Activated T-helper 2 cell treated with anti-CD3 and anti-CD28 coated beads, Interferon-gamma antibody, Interleukin-2, Interleukin-4, amounts not matched to agents 10 μg/mL and 5 μg/mL and 100 μg/mL, durations not matched to agents 14 hours and 24 hours and 36 hours (primary cell): ENCODE data around the gene KIF22. TPM values are rescaled to one million over a fixed set of nuclear protein-coding genes. Genes with fewer than 3 reads are reported as not detected.

Experiments used
- DNase-seq: peaks from one replicate; pipeline ENCODE4 v3.0.0; 2021; ENCODE audit warnings: low spot score
- H3K27ac Mint-ChIP-seq: one replicate; pipeline ENCODE4 v1.8.0; 2021; ENCODE audit warnings: mixed read lengths
- H3K27me3 Mint-ChIP-seq: one replicate; pipeline ENCODE4 v1.8.0; 2021; ENCODE audit warnings: low read depth, mixed read lengths
- H3K36me3 Mint-ChIP-seq: one replicate; pipeline ENCODE4 v1.8.0; 2021; ENCODE audit warnings: low read depth, mixed read lengths
- H3K4me1 Mint-ChIP-seq: one replicate; pipeline ENCODE4 v1.8.0; 2021; ENCODE audit warnings: low read depth, mixed read lengths
- H3K4me3 Mint-ChIP-seq: one replicate; pipeline ENCODE4 v1.8.0; 2021; ENCODE audit warnings: low read depth, mild to moderate bottlenecking, moderate library complexity, mixed read lengths
- H3K9me3 Mint-ChIP-seq: one replicate; pipeline ENCODE4 v1.8.0; 2021; ENCODE audit warnings: mixed read lengths
- intact Hi-C: fragments of 100-400 bp; cut with micrococcal nuclease; formaldehyde crosslinking; loops from one replicate; pipeline ENCODE4 v1.15.1; 2023
- total RNA-seq: library from RNA; stranded (reverse); gene quantifications from 2 replicates; pipeline ENCODE4 v1.2.3, GENCODE V29; 2022

KIF22 gene
- total RNA-seq, 1 donor from 2014 or later = 136 TPM

DNA sequence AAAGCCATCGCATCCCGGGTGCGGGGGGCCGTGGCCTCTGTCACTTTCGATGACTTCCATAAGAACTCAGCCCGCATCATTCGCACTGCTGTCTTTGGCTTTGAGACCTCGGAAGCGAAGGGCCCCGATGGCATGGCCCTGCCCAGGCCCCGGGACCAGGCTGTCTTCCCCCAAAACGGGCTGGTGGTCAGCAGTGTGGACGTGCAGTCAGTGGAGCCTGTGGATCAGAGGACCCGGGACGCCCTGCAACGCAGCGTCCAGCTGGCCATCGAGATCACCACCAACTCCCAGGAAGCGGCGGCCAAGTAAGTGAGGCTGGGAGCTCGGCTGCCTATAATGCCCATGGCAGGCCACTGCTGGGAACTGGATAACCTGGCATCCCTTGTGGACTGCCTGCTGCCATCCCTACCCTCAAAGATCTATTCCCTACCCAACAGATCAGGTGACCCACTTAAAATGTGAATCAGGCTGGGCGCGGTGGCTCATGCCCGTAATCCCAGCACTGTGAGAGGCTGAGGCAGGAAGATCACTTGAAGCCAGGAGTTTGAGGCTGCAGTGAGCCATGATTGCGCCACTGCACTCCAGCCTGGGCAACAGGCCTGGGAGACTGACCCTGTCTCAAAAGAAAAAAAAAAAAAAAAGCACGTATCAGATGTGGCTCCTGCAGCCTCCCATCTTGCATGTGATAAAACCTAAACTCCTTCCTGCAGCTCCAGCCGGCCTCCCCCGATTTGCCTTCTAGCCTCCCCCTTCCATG is 54.2 kb downstream of the KIF22 start:
- Mint-ChIP-seq H3K4me1 (peaks cover 5% of the 10 kb centered on the region), H3K4me3 (no peak overlapping the region), H3K9me3 (no peaks in the 10 kb centered on the region), H3K27me3 (no peaks in the 10 kb centered on the region), H3K27ac (no peak overlapping the region), H3K36me3 (peaks cover 54% of the 10 kb centered on the region)
- intact Hi-C loops = no loop called here
- no peak for DNase-seq

DNA sequence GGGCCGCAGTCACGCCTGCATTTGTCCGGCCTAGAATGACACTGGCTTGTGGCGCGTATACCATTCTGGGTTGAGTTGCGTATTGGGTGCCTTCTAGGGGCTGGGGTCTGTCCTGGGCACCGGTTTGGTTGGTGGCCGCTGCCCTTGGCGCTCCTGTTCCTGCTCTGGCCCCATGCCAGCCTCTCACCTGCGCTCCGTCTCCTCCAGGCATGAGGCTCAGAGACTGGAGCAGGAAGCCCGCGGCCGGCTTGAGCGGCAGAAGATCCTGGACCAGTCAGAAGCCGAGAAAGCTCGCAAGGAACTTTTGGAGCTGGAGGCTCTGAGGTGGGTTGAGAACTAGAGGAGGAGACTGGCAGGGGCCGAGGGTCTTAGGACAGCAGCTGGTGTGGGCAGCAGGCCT is 55.1 kb downstream of the KIF22 start:
- Mint-ChIP-seq H3K27me3 (no peaks in the 10 kb centered on the region), H3K36me3 (peaks cover 54% of the 10 kb centered on the region), H3K4me3 (no peak overlapping the region), H3K27ac (no peak overlapping the region), H3K9me3 (no peaks in the 10 kb centered on the region), H3K4me1 (peaks cover 5% of the 10 kb centered on the region)
- no peak for DNase-seq
- intact Hi-C loops = no loop called here

GRCh38 chr16:29848420-29849297 is 58.1 kb downstream of the KIF22 start:
- peaks cover 5% of the 10 kb centered on the region for H3K4me1 Mint-ChIP-seq
- DNase-seq = peak; percentile 68
- intact Hi-C loops = no loop called here
- H3K27ac Mint-ChIP-seq = no peak overlapping the region
- H3K27me3 Mint-ChIP-seq = no peaks in the 10 kb centered on the region
- no peak overlapping the region for H3K4me3 Mint-ChIP-seq
- no peaks in the 10 kb centered on the region for H3K9me3 Mint-ChIP-seq
- peaks cover 41% of the 10 kb centered on the region for H3K36me3 Mint-ChIP-seq

- Mint-ChIP-seq H3K4me3 (no peak overlapping the region), H3K27ac (no peak overlapping the region), H3K4me1 (peaks cover 5% of the 10 kb centered on the region), H3K27me3 (no peaks in the 10 kb centered on the region), H3K36me3 (peaks cover 37% of the 10 kb centered on the region), H3K9me3 (no peaks in the 10 kb centered on the region)
- intact Hi-C loops = no loop called here
- no peak for DNase-seq
Measured at GRCh38 chr16:29849505-29849904, 59.0 kb downstream of the KIF22 start.

GRCh38 chr16:29850998-29851397 is 60.4 kb downstream of the KIF22 start:
- no peak overlapping the region for H3K27ac Mint-ChIP-seq
- H3K9me3 Mint-ChIP-seq = no peaks in the 10 kb centered on the region
- peaks cover 24% of the 10 kb centered on the region for H3K36me3 Mint-ChIP-seq
- H3K4me1 Mint-ChIP-seq = peaks cover 5% of the 10 kb centered on the region
- intact Hi-C loops = no loop called here
- no peak overlapping the region for H3K4me3 Mint-ChIP-seq
- H3K27me3 Mint-ChIP-seq = no peaks in the 10 kb centered on the region
- DNase-seq = no peak

DNA sequence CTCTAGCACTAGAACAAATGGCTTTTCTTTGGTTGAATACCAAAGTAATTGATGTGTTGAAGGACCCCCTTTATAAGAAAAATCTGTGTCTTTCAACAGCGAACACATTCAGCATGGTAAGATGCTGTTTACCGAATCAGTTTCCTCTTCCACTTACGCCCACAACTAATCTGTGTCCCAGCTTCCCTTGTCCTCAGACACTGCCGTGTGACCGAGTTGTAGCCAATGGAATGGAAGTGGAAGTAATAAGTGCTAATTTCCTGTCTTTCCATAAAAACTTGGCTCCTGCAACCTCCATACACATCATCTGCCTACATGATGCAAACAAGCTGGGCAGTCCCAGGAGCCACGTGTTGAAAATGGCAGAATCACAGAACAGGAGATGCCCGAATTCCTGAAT is 62.1 kb downstream of the KIF22 start:
- DNase-seq = no peak
- H3K4me3 Mint-ChIP-seq = no peak overlapping the region
- H3K36me3 Mint-ChIP-seq = peaks cover 21% of the 10 kb centered on the region
- no peak overlapping the region for H3K27ac Mint-ChIP-seq
- H3K4me1 Mint-ChIP-seq = peaks cover 5% of the 10 kb centered on the region
- no peaks in the 10 kb centered on the region for H3K27me3 Mint-ChIP-seq
- H3K9me3 Mint-ChIP-seq = no peaks in the 10 kb centered on the region
- intact Hi-C loops = no loop called here

GRCh38 chr16:29854520-29855100 is 64.1 kb downstream of the KIF22 start:
- Mint-ChIP-seq H3K4me1 (peaks cover 3% of the 10 kb centered on the region), H3K36me3 (peaks cover 31% of the 10 kb centered on the region), H3K4me3 (no peak overlapping the region), H3K27ac (no peak overlapping the region), H3K27me3 (no peaks in the 10 kb centered on the region), H3K9me3 (no peaks in the 10 kb centered on the region)
- intact Hi-C loops = no loop called here
- no peak for DNase-seq

Other genes with a start within 250 kb of the KIF22 start
- gene SPN, start 127.5 kb upstream of the KIF22 start, total RNA-seq = 254 and 258 TPM in 2 replicates
- gene QPRT, start 111.6 kb upstream of the KIF22 start, total RNA-seq = 24.1 and 29.0 TPM in 2 replicates
- 18.0 and 18.5 TPM in 2 replicates for gene C16orf54, start 44.8 kb upstream of the KIF22 start, total RNA-seq
- not detected in 2 replicates for gene ZG16, start 12.5 kb upstream of the KIF22 start, total RNA-seq
- gene MAZ, start 15.8 kb downstream of the KIF22 start, total RNA-seq = 387 and 388 TPM in 2 replicates
- gene PRRT2, start 21.4 kb downstream of the KIF22 start, total RNA-seq = 1.8 and 2.0 TPM in 2 replicates
- gene PAGR1, start 25.4 kb downstream of the KIF22 start, total RNA-seq = 27.6 and 29.5 TPM in 2 replicates
- gene MVP, start 29.7 kb downstream of the KIF22 start, total RNA-seq = 130 and 135 TPM in 2 replicates
- 64.2 and 66.6 TPM in 2 replicates for gene CDIPT, start 72.5 kb downstream of the KIF22 start, total RNA-seq
- gene SEZ6L2, start 108.8 kb downstream of the KIF22 start, total RNA-seq = 0.11 and 0.55 TPM in 2 replicates
- gene ASPHD1, start 109.7 kb downstream of the KIF22 start, total RNA-seq = 2.1 and 2.2 TPM in 2 replicates
- 39.7 and 47.5 TPM in 2 replicates for gene KCTD13, start 135.5 kb downstream of the KIF22 start, total RNA-seq
- 52.1 and 59.0 TPM in 2 replicates for gene TMEM219, start 171.3 kb downstream of the KIF22 start, total RNA-seq
- gene TAOK2, start 183.1 kb downstream of the KIF22 start, total RNA-seq = 36.0 and 36.5 TPM in 2 replicates
- 40.3 and 40.7 TPM in 2 replicates for gene HIRIP3, start 204.9 kb downstream of the KIF22 start, total RNA-seq
- gene INO80E, start 205.5 kb downstream of the KIF22 start, total RNA-seq = 112 and 119 TPM in 2 replicates
- 0.87 and 1.2 TPM in 2 replicates for gene DOC2A, start 220.3 kb downstream of the KIF22 start, total RNA-seq
- not detected in 2 replicates for gene C16orf92, start 232.4 kb downstream of the KIF22 start, total RNA-seq
- gene TLCD3B, start 240.5 kb downstream of the KIF22 start, total RNA-seq = 2.3 and 2.6 TPM in 2 replicates